ENCODE data around the gene SURF1. TPM values are rescaled to one million over a fixed set of nuclear protein-coding genes. Genes with fewer than 3 reads are reported as not detected.
"Not testable (repeated sequence)": the region's sequence is repeated elsewhere in the genome, so short reads cannot be mapped to it uniquely, and the experiment has no call there.

The SURF1 gene
- total RNA-seq, 2 donors from 2014 or later = 42.0 to 48.2 TPM

DNA sequence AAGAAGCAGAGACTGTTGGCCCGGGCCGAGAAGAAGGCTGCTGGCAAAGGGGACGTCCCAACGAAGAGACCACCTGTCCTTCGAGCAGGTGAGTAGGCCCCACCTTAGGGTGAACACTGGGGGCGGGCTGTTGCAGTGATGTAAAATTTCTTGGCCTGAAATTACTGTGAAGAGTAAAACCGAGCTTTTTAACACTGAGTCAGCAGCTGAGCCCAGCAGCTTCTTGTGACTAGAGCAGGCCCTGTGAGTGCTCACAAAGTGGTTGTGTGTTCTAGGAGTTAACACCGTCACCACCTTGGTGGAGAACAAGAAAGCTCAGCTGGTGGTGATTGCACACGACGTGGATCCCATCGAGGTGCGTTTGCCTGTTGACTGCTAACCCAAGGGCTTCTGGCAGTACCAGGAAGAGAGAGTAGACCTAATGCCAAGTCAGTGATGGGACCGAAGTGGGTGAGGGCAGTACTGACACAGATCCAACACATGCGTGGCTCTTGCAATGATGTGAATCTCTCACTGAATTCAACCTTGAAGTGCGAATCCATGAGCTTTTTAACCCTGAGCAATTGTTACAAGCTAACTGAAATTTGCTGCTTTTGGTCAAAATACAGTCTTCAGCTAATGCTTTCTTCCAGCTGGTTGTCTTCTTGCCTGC is 6.2 kb downstream of the SURF1 start:
- ATAC-seq (no peak), DNase-seq (no peak)

GRCh38 chr9:133348718-133349573 is 7.3 kb downstream of the SURF1 start:
- ATAC-seq = peak; percentile 2
- intact Hi-C loops (cut with DNase I, micrococcal nuclease) = no loop called here
- DNase-seq = no peak

More for the DNA sequence above, 6.2 kb downstream of the SURF1 start:
- intact Hi-C loops (cut with DNase I, micrococcal nuclease) = no loop called here

- DNase-seq (peak; percentile 95 to 96), ATAC-seq (peak; percentile 89)
- intact Hi-C loops (cut with DNase I, micrococcal nuclease) = no loop called here
Observed at GRCh38 chr9:133347985-133348717, 8.1 kb downstream of the SURF1 start, which contains the start of the genes MED22 and RPL7A. Gene MED22, minus strand, starts transcription at chr9:133348131. Its CDS starts 1,469 bp downstream, at chr9:133346662. Gene RPL7A, plus strand, starts transcription at chr9:133348218. Its CDS starts 26 bp downstream, at chr9:133348244.

DNA sequence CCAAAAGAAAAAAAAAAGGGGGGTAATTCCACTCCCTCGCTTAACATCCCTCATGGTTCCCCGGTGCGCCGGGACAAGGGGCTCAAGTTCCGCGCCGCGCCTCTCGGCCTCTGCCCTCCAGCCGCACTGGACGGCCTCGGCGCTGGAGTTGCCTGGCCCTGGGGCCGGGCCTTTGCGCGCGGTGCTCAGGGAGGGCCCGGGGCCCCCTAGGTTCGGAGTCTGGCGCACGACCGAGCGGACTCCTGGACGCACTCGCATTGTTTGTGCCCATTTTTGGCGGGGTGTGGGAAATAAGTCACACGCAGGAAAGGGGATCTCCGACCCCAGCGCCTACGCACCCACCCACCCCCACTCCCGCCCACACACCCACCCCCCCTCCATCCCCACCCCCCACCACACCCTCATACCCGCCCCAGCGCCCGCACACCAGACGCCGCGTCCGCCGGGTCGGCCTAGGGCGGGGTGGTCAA is 8.7 kb downstream of the SURF1 start:
- peak in 1 of 2 donors; percentile 54 for DNase-seq
- intact Hi-C loops (cut with DNase I, micrococcal nuclease) = no loop called here
- ATAC-seq = peak; percentile 69

GRCh38 chr9:133346021-133346785 is 10.1 kb downstream of the SURF1 start:
- intact Hi-C loops (cut with DNase I, micrococcal nuclease) = no loop called here
- no peak for DNase-seq
- no peak for ATAC-seq

- DNase-seq (no peak), ATAC-seq (no peak)
- intact Hi-C loops (cut with DNase I, micrococcal nuclease) = no loop called here
Observed at GRCh38 chr9:133345596-133345995, 10.7 kb downstream of the SURF1 start.

- ATAC-seq = no peak
- intact Hi-C loops (cut with DNase I, micrococcal nuclease) = no loop called here
- no peak for DNase-seq
Observed at GRCh38 chr9:133344979-133345378, 11.3 kb downstream of the SURF1 start.

DNA sequence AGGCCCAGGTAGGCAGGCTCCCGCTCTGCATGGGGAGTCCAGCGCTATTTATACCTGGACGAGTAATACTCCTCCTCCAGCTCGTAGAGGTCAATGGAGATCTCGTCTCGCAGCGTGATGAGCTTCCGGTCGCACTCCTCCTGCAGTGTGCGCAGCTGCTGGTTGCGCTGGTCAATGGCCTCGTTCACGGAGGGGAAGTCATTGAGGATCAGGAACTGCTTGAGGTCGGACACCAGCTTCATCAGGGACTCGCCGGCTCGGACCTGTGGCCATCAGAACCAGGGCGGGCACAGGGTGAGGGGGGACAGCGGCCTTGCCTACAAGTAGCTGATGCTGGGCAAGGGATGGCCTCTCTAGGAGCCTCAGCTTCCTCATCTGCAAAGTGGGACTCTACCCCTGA is 12.2 kb downstream of the SURF1 start:
- ATAC-seq (no peak), DNase-seq (no peak)
- intact Hi-C loops (cut with DNase I, micrococcal nuclease) = no loop called here

DNA sequence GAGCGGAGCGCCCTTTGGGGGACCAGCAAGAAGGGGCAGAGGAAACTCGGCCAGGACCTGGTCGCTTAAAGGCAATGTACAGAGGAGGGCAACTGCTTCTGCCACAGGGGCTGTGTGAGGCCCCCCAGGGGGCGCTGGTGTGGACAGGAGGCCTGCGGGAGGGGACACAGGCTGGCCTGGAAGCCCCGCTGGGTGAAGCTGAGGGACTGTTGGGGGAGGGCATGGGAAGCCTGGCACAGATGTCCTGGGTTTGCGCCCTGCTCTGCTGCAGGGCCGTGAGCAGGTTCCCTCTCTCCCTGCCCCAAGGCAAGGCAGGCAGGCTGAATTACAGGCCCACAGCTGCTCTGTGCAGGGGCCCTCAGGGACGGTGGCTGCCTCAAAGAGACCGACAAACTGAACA is 13.7 kb downstream of the SURF1 start:
- ATAC-seq (no peak), DNase-seq (no peak)
- intact Hi-C loops (cut with DNase I, micrococcal nuclease) = no loop called here

DNA sequence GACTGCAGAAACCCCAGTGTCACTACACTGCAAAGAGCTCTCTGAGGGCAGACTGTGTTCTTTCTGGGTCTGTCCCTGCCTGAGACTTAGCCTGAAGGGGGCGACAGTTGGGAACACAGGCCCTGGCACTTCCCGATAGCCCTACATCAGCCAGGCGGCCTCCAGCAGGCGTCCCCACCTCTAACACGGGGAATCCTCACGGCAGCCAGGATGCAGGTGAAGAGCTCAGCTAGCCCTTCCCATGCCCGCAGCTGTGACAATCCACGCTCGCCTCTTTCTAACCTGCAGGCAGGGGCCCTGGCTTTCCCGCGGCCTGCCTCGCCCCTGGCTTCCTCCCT is 14.2 kb downstream of the SURF1 start:
- ATAC-seq (peak; percentile 28), DNase-seq (no peak)
- intact Hi-C loops (cut with DNase I, micrococcal nuclease) = no loop called here

DNA sequence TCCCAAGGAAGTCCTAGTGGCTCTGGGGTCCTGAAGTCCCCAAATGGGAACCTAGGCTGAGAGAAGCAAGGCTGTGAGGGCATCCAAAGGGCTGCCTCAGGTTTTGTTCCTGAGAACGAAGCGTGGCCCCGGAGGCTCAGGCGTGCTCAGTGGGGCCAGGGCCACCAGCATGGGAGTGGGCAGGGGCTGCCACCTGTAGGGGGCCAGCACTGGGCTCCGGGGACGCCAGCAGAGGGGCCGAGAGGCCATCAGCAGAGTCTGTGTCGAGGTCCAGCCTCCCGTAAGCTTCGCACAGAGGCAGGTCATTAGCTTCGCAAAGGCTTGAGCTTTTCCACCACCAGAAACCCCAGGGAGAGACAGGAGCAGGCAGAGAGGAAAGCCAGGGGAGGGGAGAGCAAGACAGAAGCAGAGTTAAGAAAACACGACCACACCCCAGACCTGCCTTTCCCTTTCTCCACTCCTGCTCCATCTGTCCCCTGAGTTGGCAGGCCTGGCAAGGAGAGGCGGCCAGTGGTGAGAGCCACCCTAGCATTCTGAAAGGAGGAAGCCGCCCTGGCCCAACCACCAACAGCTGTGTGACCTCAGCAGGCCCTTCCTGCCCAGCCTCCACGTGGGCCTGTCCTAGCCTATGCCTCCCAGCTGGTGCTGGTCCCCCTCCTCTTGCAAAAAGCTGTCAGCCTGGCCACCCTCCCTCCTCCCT is 14.8 kb downstream of the SURF1 start:
- DNase-seq (peak; percentile 46 to 63), ATAC-seq (peak; percentile 27)
- intact Hi-C loops (cut with DNase I, micrococcal nuclease) = no loop called here

DNA sequence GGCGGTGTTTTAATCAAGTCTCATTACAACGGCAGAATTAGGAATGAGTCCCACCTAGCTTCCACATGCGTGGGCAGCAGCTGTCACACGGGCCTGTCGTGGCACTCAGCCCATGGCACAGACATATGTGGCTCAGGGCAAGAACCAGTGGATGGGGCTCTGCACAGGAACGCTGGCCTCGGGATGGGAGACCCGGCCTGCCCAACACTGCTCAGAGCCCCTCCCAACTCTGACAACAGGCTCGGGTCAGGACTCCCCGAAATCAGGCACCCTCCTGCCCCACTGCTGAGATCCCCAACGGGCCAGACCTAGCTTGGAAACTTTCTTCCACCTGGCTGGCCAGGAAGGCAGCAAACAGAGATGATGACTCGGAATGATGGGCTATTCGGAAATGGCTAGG is 15.4 kb downstream of the SURF1 start:
- DNase-seq (no peak), ATAC-seq (no peak)
- intact Hi-C loops (cut with DNase I, micrococcal nuclease) = no loop called here

DNA sequence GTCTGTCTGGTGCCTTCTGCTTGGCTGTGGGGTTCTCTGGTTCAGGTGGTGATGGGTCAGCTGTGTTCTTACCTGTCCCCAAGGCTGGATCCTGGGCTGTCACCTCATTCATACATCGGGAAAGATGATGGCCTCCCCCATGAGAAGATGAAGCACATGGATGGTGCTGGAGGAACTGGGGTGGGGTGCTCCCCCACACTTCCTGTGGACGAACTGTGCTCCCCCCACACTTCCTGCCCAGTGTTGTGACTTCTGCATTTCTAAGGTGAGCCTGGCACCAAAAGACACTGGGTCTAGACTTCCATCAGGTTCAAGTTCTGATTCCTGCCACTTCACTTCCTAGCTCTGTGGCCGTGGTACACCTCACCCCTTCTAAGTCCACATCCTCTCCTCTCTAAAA is 16.0 kb downstream of the SURF1 start:
- no peak for ATAC-seq
- intact Hi-C loops (cut with DNase I, micrococcal nuclease) = no loop called here
- no peak for DNase-seq

DNA sequence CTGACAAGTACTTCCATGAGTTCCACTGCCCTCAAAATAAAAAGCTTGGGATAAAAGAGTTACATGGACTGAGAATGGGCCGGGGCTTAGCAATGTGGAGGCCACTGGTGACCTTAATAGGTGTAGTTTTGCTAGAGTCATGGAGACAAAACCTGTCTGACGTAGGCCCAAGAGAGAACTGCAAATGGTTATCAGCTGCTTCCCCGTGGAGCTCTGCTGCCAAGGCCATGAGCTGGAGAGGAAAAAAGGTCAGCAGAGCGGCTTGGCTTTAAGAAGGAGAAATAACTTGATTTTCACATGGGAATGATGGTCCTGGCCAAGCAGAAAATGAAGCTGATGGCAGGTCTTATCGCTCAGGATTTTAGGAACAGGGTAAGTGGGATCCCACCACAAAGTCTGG is 16.6 kb downstream of the SURF1 start:
- ATAC-seq = no peak
- intact Hi-C loops (cut with DNase I, micrococcal nuclease) = loop anchor here in 1 of 2 donors (10.0 kb wide), 1 partner anchor 155 kb away; no protein-coding TSS in a partner anchor

GRCh38 chr9:133335924-133336811 is 20.1 kb downstream of the SURF1 start, which contains the start of gene SURF6:
Gene SURF6, minus strand, starts transcription at chr9:133336188. Its CDS starts 56 bp downstream, at chr9:133336132.
- intact Hi-C loops (cut with DNase I, micrococcal nuclease) = loop anchor here in 1 of 2 donors (10.0 kb wide), 1 partner anchor 151 kb away; no protein-coding TSS in a partner anchor
- peak; percentile 81 for ATAC-seq
- DNase-seq = peak; percentile 91 to 94

More for the DNA sequence above, 16.6 kb downstream of the SURF1 start:
- no peak for DNase-seq

- peak in 1 of 2 donors; percentile 19 for DNase-seq
- intact Hi-C loops (cut with DNase I, micrococcal nuclease) = loop anchor here in 1 of 2 donors (10.0 kb wide), 1 partner anchor 150 kb away; no protein-coding TSS in a partner anchor
Observed at GRCh38 chr9:133334888-133335287, 21.4 kb downstream of the SURF1 start.

DNA sequence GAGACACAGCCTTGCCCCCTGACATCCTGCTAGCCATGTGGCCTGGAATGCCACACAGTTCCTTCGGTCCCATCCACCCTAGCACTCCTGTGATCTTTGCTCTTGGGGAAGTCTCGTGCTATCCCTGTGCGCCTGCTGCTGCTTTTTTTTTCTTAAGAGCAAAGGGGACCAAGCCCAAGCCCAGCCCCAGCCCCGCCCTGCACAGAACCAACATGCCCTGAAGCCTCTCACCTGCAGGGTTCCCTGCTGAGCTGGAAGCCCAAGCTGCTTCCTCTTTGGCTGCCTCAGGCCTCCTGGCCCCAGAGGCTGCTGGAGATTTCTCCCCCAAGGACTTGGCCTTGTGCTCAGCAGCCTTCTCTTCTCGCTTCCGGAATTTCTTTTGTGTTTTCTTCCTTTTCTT is 22.1 kb downstream of the SURF1 start:
- ATAC-seq = peak; percentile 80
- DNase-seq = peak; percentile 85 to 87
- intact Hi-C loops (cut with DNase I, micrococcal nuclease) = loop anchor here in 1 of 2 donors (10.0 kb wide), 1 partner anchor 149 kb away; no protein-coding TSS in a partner anchor

More at GRCh38 chr9:133334888-133335287, 21.4 kb downstream of the SURF1 start:
- ATAC-seq = not testable (repeated sequence)

All from left colon (tissue), 2 donors.